K562 (cell line): ENCODE results near the gene SLC7A14. TPM values are rescaled to one million over a fixed set of nuclear protein-coding genes. Genes with fewer than 3 reads are reported as not detected.

Experiments used
- ATAC-seq: fragments of 200-7000 bp; cut with Tn5 transposase; 3 replicates; pipeline ENCODE4 v1.9.1; 2020; ENCODE audit warnings: moderate library complexity
- BruUV-seq: library from RNA; stranded (reverse); fragments of 400-500 nt; replicated peaks from 2 replicates; lab custom pipeline; 2021; lab: Mats Ljungman, UMichigan
- CTCF ChIA-PET: fragments of 300-600 bp; formaldehyde crosslinking; extraction: SDS; loops from one replicate; lab custom pipeline; 2021; ENCODE audit warnings: low intra/inter-chr PET ratio; lab: Yijun Ruan, JAX
- POLR2A ChIA-PET: fragments of 300-600, 350-650 bp; sonication (Branson Sonifier 250); formaldehyde crosslinking; extraction: SDS; loops from one replicate; lab custom pipeline; 2021; ENCODE audit warnings: antibody characterized with exemption, inconsistent platforms; lab: Yijun Ruan, JAX
- DNase-seq, 4 experiments: peaks; one replicate each; pipeline versions ENCODE4 v3.0.0 to v3.0.0-alpha.2; 2011 to 2018; ENCODE audit warnings: low spot score in 3 of 4, mixed read lengths in 3 of 4; ENCODE audit errors: extremely low read depth in 1 of 4
- FAIRE-seq: peaks from 2 replicates; lab custom pipeline; 2011; peaks lifted over from hg19 to GRCh38; lab: Jason Lieb, UNC
- H2AFZ ChIP-seq: 2 replicates; pipeline ENCODE4 v1.6.0; 2011; ENCODE audit warnings: low read depth, low read length, control low read depth, inconsistent platforms
- H3K27ac ChIP-seq: fragments of 200-600 bp; 3 replicates; pipeline ENCODE4 v1.8.0; 2011; ENCODE audit warnings: low read depth, mild to moderate bottlenecking, control low read depth, inconsistent platforms, low read length, moderate library complexity, mixed read lengths; ENCODE audit errors: extremely low read depth
- H3K27me3 ChIP-seq, 2 experiments: fragments of 300-600 bp in 1 of 2; 2 replicates in 1 of 2; 3 replicates in 1 of 2; pipeline versions ENCODE4 v1.6.0 to v1.8.0; 2011; ENCODE audit warnings: inconsistent platforms in 2 of 2, low read length in 2 of 2, mild to moderate bottlenecking in 1 of 2, mixed read lengths in 1 of 2, moderate library complexity in 1 of 2; ENCODE audit not compliant: control insufficient read depth in 2 of 2, insufficient read depth in 2 of 2
- H3K36me3 ChIP-seq: fragments of 300-600 bp; 3 replicates; pipeline ENCODE4 v1.8.0; 2011; ENCODE audit warnings: mild to moderate bottlenecking, low read length, inconsistent platforms; ENCODE audit not compliant: control insufficient read depth, insufficient read depth
- H3K4me1 ChIP-seq, 2 experiments: fragments of 200-600 bp in 1 of 2; replicated peaks in 1 of 2; 2 replicates in 1 of 2; 3 replicates in 1 of 2; pipeline versions ENCODE4 v1.5.1 to v1.8.0; 2011; ENCODE audit warnings: inconsistent platforms in 2 of 2, low read length in 2 of 2, mild to moderate bottlenecking in 1 of 2, mixed read lengths in 1 of 2, moderate library complexity in 1 of 2; ENCODE audit not compliant: control insufficient read depth in 2 of 2, insufficient read depth in 2 of 2
- H3K4me2 ChIP-seq: 2 replicates; pipeline ENCODE4 v1.6.1; 2011; ENCODE audit warnings: low read length, control low read depth, inconsistent platforms, mixed read lengths; ENCODE audit not compliant: insufficient read depth
- H3K4me3 ChIP-seq: fragments of 200-600 bp; sonication (generic), shearing (Covaris generic); 2 replicates; pipeline ENCODE4 v1.5.1; 2016; ENCODE audit warnings: control low read depth, inconsistent platforms
- H3K79me2 ChIP-seq: fragments of 200-600 bp; 3 replicates; pipeline ENCODE4 v1.8.0; 2011; ENCODE audit warnings: low read length, inconsistent platforms; ENCODE audit not compliant: control insufficient read depth, insufficient read depth
- H3K9ac ChIP-seq, 2 experiments: 2 replicates each; pipeline versions ENCODE4 v1.6.0 to v1.6.1; 2011; ENCODE audit warnings: low read depth in 2 of 2, low read length in 2 of 2, control low read depth in 1 of 2, inconsistent platforms in 1 of 2, mild to moderate bottlenecking in 1 of 2, mixed read lengths in 1 of 2; ENCODE audit not compliant: insufficient read depth in 1 of 2
- H3K9me1 ChIP-seq: one replicate; pipeline ENCODE4 v1.6.0; 2011; ENCODE audit warnings: inconsistent platforms, mild to moderate bottlenecking, low read length, moderate library complexity; ENCODE audit not compliant: control insufficient read depth, insufficient read depth
- H3K9me3 ChIP-seq: replicated peaks from 2 replicates; pipeline ENCODE4 v1.5.1; 2011; ENCODE audit warnings: low read depth, low read length, inconsistent platforms; ENCODE audit not compliant: control insufficient read depth, insufficient read depth
- H4K20me1 ChIP-seq: replicated peaks from 2 replicates; pipeline ENCODE4 v1.6.1; 2011; ENCODE audit warnings: low read length, inconsistent platforms, mixed read lengths; ENCODE audit not compliant: control insufficient read depth, insufficient read depth
- CC2D1A ChIP-seq: fragments of 450-650 bp; IDR thresholded peaks from 2 replicates; pipeline ENCODE4 v1.6.1; 2017; ENCODE audit warnings: mild to moderate bottlenecking
- JUND ChIP-seq, 2 experiments: IDR thresholded peaks; 2 replicates in 1 of 2; 3 replicates in 1 of 2; pipeline ENCODE4 v1.6.1; 2011; ENCODE audit warnings: borderline replicate concordance in 2 of 2, low read depth in 2 of 2, low read length in 2 of 2, improper control_type of control experiment in 1 of 2, missing biosample characterization in 1 of 2, missing genetic modification characterization in 1 of 2, missing genetic modification reagents in 1 of 2
- WGBS: fragments of 100-300 bp; shearing (Covaris generic); methylation state at CpG from one replicate; pipeline ENCODE4 v1.1.6; 2016; ENCODE audit warnings: low coverage, mixed read lengths; ENCODE audit not compliant: insufficient coverage; ENCODE audit errors: missing lambda C conversion rate; 5-methylcytosine and 5-hydroxymethylcytosine counted together
- in situ Hi-C: fragments of 300-500 bp; cut with MboI; formaldehyde crosslinking; loops from 4 replicates; pipeline ENCODE4 v1.15.0; 2018; ENCODE audit warnings: inconsistent platforms, mixed read lengths
- intact Hi-C: fragments of 100-400 bp; cut with micrococcal nuclease; formaldehyde crosslinking; loops from 2 replicates; pipeline ENCODE4 v1.14.2; 2022
- polyA plus RNA-seq, 8 experiments: library from polyadenylated mRNA; depleted of rRNA in 4 of 8; stranded (reverse) in 5 of 8; unstranded in 3 of 8; fragments of >200 nt; fragmentation: Nextera tagmentation in 2 of 8; fragmentation: Illumina TruSeq in 1 of 8; extraction: Ambion mirVana in 2 of 8; extraction: Trizol in 1 of 8; gene quantifications; 2 replicates each; pipeline versions ENCODE4 v1.2.1 to v1.2.3, GENCODE V29; 2011 to 2014; ENCODE audit warnings: inconsistent platforms in 1 of 8, missing spikeins in 1 of 8
- total RNA-seq, 7 experiments: library from RNA; depleted of rRNA in 6 of 7; stranded (reverse); fragments of >200 nt in 6 of 7; fragmentation: Illumina TruSeq in 2 of 7; extraction: Trizol in 2 of 7; gene quantifications; 2 replicates each; pipeline versions ENCODE4 v1.2.1 to v1.2.3, GENCODE V29; 2011 to 2021; ENCODE audit warnings: low replicate concordance in 1 of 7
- TF ChIP-seq, protein P1 (sequence below), 2 experiments: fragments of 450-650 bp in 1 of 2; sonication (generic) in 1 of 2; formaldehyde crosslinking in 1 of 2; IDR thresholded peaks in 1 of 2; conservative IDR thresholded peaks in 1 of 2; 2 replicates each; pipeline versions ENCODE4 v1.6.1 to v1.8.1; 2016 to 2023; ENCODE audit warnings: mild to moderate bottlenecking in 2 of 2, moderate library complexity in 2 of 2, inconsistent platforms in 1 of 2, missing genetic modification reagents in 1 of 2

The SLC7A14 gene
- total and polyA plus RNA-seq, 9 of the 15 experiments (the other 6 are each of a cell fraction or from before 2014, with no cell fraction given) = not detected

DNA sequence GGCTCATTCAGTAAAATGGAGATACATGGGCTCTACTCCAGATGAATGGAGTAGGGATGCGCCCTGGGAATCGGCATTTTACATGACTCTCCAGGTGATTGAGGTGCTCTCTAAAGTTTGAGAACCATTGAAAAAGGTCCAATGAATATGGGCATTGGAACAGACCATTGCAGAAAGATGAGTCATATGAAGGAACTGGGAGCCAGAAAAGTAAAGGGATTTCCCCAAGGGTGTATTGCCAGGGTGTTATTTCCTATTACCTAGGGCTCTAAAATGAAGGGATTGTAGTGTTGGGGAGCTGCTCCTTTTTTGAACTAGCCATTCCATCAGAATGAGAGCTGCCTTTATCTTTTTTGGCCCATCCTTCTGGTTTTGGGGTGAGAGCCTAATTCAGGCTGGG is 145.5 kb downstream of the SLC7A14 start:
- H3K79me2 ChIP-seq = no peaks in the 10 kb centered on the region
- peaks cover 0 to 8% of the 10 kb centered on the region in 2 experiments; a peak in 1 of 5 replicates for H3K27me3 ChIP-seq
- ChIA-PET CTCF (no interaction called here), POLR2A (interaction anchor here (0.6 kb wide), 1 partner anchor 108 kb away, joined by 3 read pairs; no protein-coding TSS in a partner anchor)
- no peaks in the 10 kb centered on the region for H3K9me1 ChIP-seq
- H3K36me3 ChIP-seq = no peaks in the 10 kb centered on the region
- H3K4me3 ChIP-seq = no peak overlapping the region
- no peak overlapping the region for H3K4me2 ChIP-seq
- no peak overlapping the region for H3K27ac ChIP-seq
- H3K4me1 ChIP-seq = peaks cover 3 to 6% of the 10 kb centered on the region in 2 experiments; a peak in 2 of 5 replicates
- no peak for ATAC-seq
- no peak overlapping the region for H3K9ac ChIP-seq
- no peaks in the 10 kb centered on the region for H3K9me3 ChIP-seq
- in situ Hi-C loops = no loop called here
- TF ChIP-seq, protein P1, sequence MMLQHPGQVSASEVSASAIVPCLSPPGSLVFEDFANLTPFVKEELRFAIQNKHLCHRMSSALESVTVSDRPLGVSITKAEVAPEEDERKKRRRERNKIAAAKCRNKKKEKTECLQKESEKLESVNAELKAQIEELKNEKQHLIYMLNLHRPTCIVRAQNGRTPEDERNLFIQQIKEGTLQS (IDR thresholded peaks at IDR 0.05) = 0 out of 2 replicates have a peak, but pooled peaks have one; percentile 8
- TF ChIP-seq, protein P1 (CRISPR knock-in tag; conservative IDR thresholded peaks at IDR 0.05) = no peak
- TF ChIP-seq JUND (IDR thresholded peaks at IDR 0.05; ENCODE audit: borderline replicate concordance, low read depth, low read length) (0 out of 2 replicates have a peak, but pooled peaks have one; percentile 15), JUND (tag; IDR thresholded peaks at IDR 0.05; ENCODE audit: borderline replicate concordance, low read depth, low read length) (no peak; the same call in 2 of the 3 replicates), CC2D1A (no peak)
- TF ChIP-seq, all 486 proteins: peak for 2
- no TSS peak for BruUV-seq
- DNase-seq (no peak), FAIRE-seq (no peak)
- Histone ChIP-seq H4K20me1 (no peaks in the 10 kb centered on the region), H2AFZ (no peak overlapping the region)
- WGBS = 56% methylated on average over 2 of the region's 2 CpGs
- intact Hi-C loops = no loop called here
